GM12878 (cell line): Measurements from ENCODE around the gene ANO6. TPM values are rescaled to one million over a fixed set of nuclear protein-coding genes. Genes with fewer than 3 reads are reported as not detected.

Source experiments
- ATAC-seq: fragments of 200-7000 bp; cut with Tn5 transposase; 3 replicates; pipeline ENCODE4 v1.9.1; 2020; ENCODE audit warnings: mild to moderate bottlenecking, moderate library complexity
- BruUV-seq: library from RNA; stranded (reverse); fragments of 400-500 nt; replicated peaks from 2 replicates; lab custom pipeline; 2021; lab: Mats Ljungman, UMichigan
- CTCF ChIA-PET: fragments of 300-600 bp; sonication (Branson Sonifier 250); formaldehyde crosslinking; extraction: SDS; loops from one replicate; lab custom pipeline; 2021; ENCODE audit warnings: inconsistent platforms; lab: Yijun Ruan, JAX
- POLR2A ChIA-PET: fragments of 350-600 bp; formaldehyde crosslinking; extraction: SDS; loops from one replicate; lab custom pipeline; 2021; ENCODE audit warnings: inconsistent platforms; lab: Charles Lee
- RAD21 ChIA-PET: fragments of 300-600 bp; sonication (Branson Sonifier 250); formaldehyde crosslinking; loops from one replicate; lab custom pipeline; 2023; ENCODE audit warnings: antibody characterized with exemption; ENCODE audit not compliant: unreplicated experiment; lab: Charles Lee
- SMC1A ChIA-PET: fragments of 300-600 bp; sonication (Branson Sonifier 250); formaldehyde crosslinking; loops from one replicate; lab custom pipeline; 2023; ENCODE audit not compliant: unreplicated experiment, uncharacterized antibody; lab: Charles Lee
- DNase-seq: peaks from one replicate; pipeline ENCODE4 v3.0.0-alpha.2; 2011; ENCODE audit warnings: low read depth, low spot score
- FAIRE-seq: peaks from 3 replicates; lab custom pipeline; 2011; peaks lifted over from hg19 to GRCh38; lab: Jason Lieb, UNC
- H2AFZ ChIP-seq: 2 replicates; pipeline ENCODE4 v1.6.0; 2011; ENCODE audit warnings: low read depth, low read length, control low read depth; ENCODE audit not compliant: control insufficient read depth
- H3K27ac ChIP-seq: 2 replicates; pipeline ENCODE4 v1.5.1; 2011; ENCODE audit warnings: control low read depth; ENCODE audit not compliant: control insufficient read depth, insufficient read depth
- H3K27me3 ChIP-seq, 2 experiments: replicated peaks in 1 of 2; 2 replicates each; pipeline versions ENCODE4 v1.6.0 to v1.6.1; 2011; ENCODE audit warnings: low read length in 1 of 2; ENCODE audit not compliant: control insufficient read depth in 2 of 2, insufficient read depth in 2 of 2
- H3K36me3 ChIP-seq, 2 experiments: 2 replicates each; pipeline ENCODE4 v1.5.1; 2011; ENCODE audit warnings: low read length in 1 of 2; ENCODE audit not compliant: control insufficient read depth in 2 of 2, insufficient read depth in 2 of 2
- H3K4me1 ChIP-seq: 2 replicates; pipeline ENCODE4 v1.6.1; 2011; ENCODE audit warnings: mild to moderate bottlenecking, low read length, moderate library complexity, mixed read lengths; ENCODE audit not compliant: control insufficient read depth, insufficient read depth
- H3K4me2 ChIP-seq: 2 replicates; pipeline ENCODE4 v1.6.0; 2011; ENCODE audit warnings: control low read depth; ENCODE audit not compliant: control insufficient read depth, insufficient read depth
- H3K4me3 ChIP-seq: fragments of 200-600 bp; sonication (generic); 2 replicates; pipeline ENCODE4 v1.5.1; 2016
- H3K79me2 ChIP-seq: 2 replicates; pipeline ENCODE4 v1.6.0; 2011; ENCODE audit warnings: low read length; ENCODE audit not compliant: control insufficient read depth, insufficient read depth
- H3K9ac ChIP-seq: 2 replicates; pipeline ENCODE4 v1.8.0; 2011; ENCODE audit warnings: low read length, control low read depth, mixed read lengths; ENCODE audit not compliant: control insufficient read depth, insufficient read depth
- H3K9me3 ChIP-seq: replicated peaks from 3 replicates; pipeline ENCODE4 v1.5.1; 2011; ENCODE audit warnings: mild to moderate bottlenecking, low read length; ENCODE audit not compliant: control insufficient read depth, insufficient read depth
- H4K20me1 ChIP-seq: 2 replicates; pipeline ENCODE4 v1.6.0; 2011; ENCODE audit not compliant: control insufficient read depth, insufficient read depth
- CHD2 ChIP-seq: IDR thresholded peaks from 2 replicates; pipeline ENCODE4 v1.6.1; 2011; ENCODE audit warnings: low read depth, low read length, improper control_type of control experiment, borderline replicate concordance
- E2F8 ChIP-seq: fragments of 450-650 bp; IDR thresholded peaks from 2 replicates; pipeline ENCODE4 v1.6.1; 2018; ENCODE audit warnings: mild to moderate bottlenecking, low read depth, moderate library complexity; ENCODE audit not compliant: partially characterized antibody
- EZH2 ChIP-seq: IDR thresholded peaks from 2 replicates; pipeline ENCODE4 v1.6.1; 2012; ENCODE audit warnings: low read depth, mild to moderate bottlenecking, control low read depth, inconsistent platforms, low read length, borderline replicate concordance; ENCODE audit not compliant: control insufficient read depth
- FOXM1 ChIP-seq: IDR thresholded peaks from 2 replicates; pipeline ENCODE4 v1.6.1; 2012; ENCODE audit warnings: low read depth, mild to moderate bottlenecking, inconsistent platforms, low read length, moderate library complexity
- MTA2 ChIP-seq: fragments of 450-650 bp; IDR thresholded peaks from 2 replicates; pipeline ENCODE4 v1.6.1; 2016; ENCODE audit warnings: low read depth, mild to moderate bottlenecking, moderate library complexity
- MTA3 ChIP-seq: IDR thresholded peaks from 2 replicates; pipeline ENCODE4 v1.6.1; 2012; ENCODE audit warnings: low read length, inconsistent platforms, borderline replicate concordance
- NFYA ChIP-seq: IDR thresholded peaks from 2 replicates; pipeline ENCODE4 v1.6.1; 2011; ENCODE audit warnings: low read depth, mild to moderate bottlenecking, low read length, improper control_type of control experiment, borderline replicate concordance
- NRF1 ChIP-seq: conservative IDR thresholded peaks from 2 replicates; pipeline ENCODE4 v1.6.1; 2011; ENCODE audit warnings: mild to moderate bottlenecking, low read depth, low read length, improper control_type of control experiment
- RAD21 ChIP-seq: IDR thresholded peaks from 2 replicates; pipeline ENCODE4 v1.6.1; 2011; ENCODE audit warnings: mild to moderate bottlenecking, low read depth, low read length, moderate library complexity; ENCODE audit not compliant: insufficient read depth
- RELA ChIP-seq: fragments of 450-650 bp; IDR thresholded peaks from 2 replicates; pipeline ENCODE4 v1.8.0; 2014; ENCODE audit warnings: borderline replicate concordance; ENCODE audit not compliant: partially characterized antibody
- SIN3A ChIP-seq: IDR thresholded peaks from 2 replicates; pipeline ENCODE4 v1.6.1; 2012; ENCODE audit warnings: low read depth, low read length, improper control_type of control experiment
- ZNF384 ChIP-seq: IDR thresholded peaks from 2 replicates; pipeline ENCODE4 v1.6.1; 2012; ENCODE audit warnings: low read depth, mild to moderate bottlenecking, low read length, improper control_type of control experiment, borderline replicate concordance
- ZZZ3 ChIP-seq: IDR thresholded peaks from 2 replicates; pipeline ENCODE4 v1.6.1; 2011; ENCODE audit warnings: low read depth; ENCODE audit not compliant: control insufficient read depth, insufficient read length
- WGBS: methylation state at CpG from one replicate; pipeline ENCODE4 v1.1.6; 2016; ENCODE audit warnings: low lambda C conversion rate; ENCODE audit not compliant: insufficient replicate concordance, insufficient coverage; ENCODE audit errors: missing lambda C conversion rate; 5-methylcytosine and 5-hydroxymethylcytosine counted together
- in situ Hi-C: fragments of 300-500 bp; cut with MboI; formaldehyde crosslinking; loops from 9 replicates; pipeline ENCODE4 v1.14.3; 2018; ENCODE audit warnings: mixed read lengths
- intact Hi-C: fragments of 100-400 bp; cut with micrococcal nuclease; formaldehyde crosslinking; loops from one replicate; pipeline ENCODE4 v1.14.2; 2022; ENCODE audit not compliant: unreplicated experiment
- polyA plus RNA-seq, 11 experiments: library from polyadenylated mRNA; depleted of rRNA in 4 of 11; unstranded in 6 of 11; stranded (reverse) in 5 of 11; fragments of >200 nt; fragmentation: Nextera tagmentation in 4 of 11; fragmentation: Illumina TruSeq in 1 of 11; extraction: Ambion mirVana in 4 of 11; extraction: Trizol in 1 of 11; gene quantifications; 1 replicate in 1 of 11; 2 replicates in 10 of 11; pipeline versions ENCODE4 v1.2.1 to v1.2.3, GENCODE V29; 2011 to 2016; ENCODE audit warnings: inconsistent platforms in 2 of 11, missing spikeins in 2 of 11, low read depth in 1 of 11
- total RNA-seq, 4 experiments: library from RNA; depleted of rRNA in 3 of 4; stranded (reverse); fragments of >200 nt in 3 of 4; fragmentation: Illumina TruSeq in 1 of 4; extraction: Trizol in 1 of 4; gene quantifications; 2 replicates each; pipeline versions ENCODE4 v1.2.1 to v1.2.3, GENCODE V29; 2013 to 2021
- TF ChIP-seq, protein P1 (sequence below): IDR thresholded peaks from 2 replicates; pipeline ENCODE4 v1.6.1; 2012; ENCODE audit warnings: low read depth, low read length, improper control_type of control experiment

ANO6 gene
- total and polyA plus RNA-seq, 10 of the 15 experiments (the other 5 are each of a cell fraction or from before 2014, with no cell fraction given): 4.6 to 30.3 (median 26.0) TPM

DNA sequence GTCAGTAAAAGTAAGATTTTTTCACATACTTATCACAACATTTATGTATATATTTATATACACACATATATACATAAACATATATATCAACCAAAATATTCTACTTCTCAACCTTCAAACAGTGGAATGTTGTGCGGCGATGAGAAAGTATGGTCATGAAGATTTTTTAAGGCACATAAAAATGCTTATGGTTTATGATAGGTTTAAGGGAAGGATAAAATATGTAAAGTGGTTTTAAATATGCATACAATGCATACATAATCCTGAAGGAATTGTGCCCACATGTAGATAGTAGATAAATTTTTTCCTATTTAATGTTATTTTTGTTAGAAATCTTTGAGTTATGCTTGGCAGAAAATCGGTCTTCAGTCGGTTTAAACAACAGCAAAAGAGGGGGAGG is 182.7 kb downstream of the ANO6 start (continued):
- TF ChIP-seq E2F8 (no peak), RAD21 (no peak)
- TF ChIP-seq, protein P1, sequence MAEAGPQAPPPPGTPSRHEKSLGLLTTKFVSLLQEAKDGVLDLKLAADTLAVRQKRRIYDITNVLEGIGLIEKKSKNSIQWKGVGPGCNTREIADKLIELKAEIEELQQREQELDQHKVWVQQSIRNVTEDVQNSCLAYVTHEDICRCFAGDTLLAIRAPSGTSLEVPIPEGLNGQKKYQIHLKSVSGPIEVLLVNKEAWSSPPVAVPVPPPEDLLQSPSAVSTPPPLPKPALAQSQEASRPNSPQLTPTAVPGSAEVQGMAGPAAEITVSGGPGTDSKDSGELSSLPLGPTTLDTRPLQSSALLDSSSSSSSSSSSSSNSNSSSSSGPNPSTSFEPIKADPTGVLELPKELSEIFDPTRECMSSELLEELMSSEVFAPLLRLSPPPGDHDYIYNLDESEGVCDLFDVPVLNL: no peak

DNA sequence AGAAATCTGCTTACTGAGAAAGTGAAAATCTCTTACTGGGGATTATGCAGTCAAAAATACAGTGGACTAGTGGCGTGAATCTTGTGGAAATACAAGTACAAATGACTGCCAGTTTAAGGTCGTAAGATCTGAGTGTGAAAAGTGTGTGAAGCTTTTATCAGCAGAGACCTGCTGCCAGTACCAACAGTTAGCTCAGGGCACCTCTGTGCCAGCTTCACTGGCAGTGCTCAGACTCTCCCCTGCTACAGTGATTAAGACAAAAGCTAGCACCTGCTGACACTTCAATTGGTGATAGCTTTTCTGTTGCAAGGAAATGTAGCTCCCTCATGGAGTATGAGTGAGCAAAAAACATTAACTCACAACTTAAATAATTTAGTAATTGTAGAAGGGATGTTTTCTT is 185.1 kb downstream of the ANO6 start:
- H3K27ac ChIP-seq: no peak overlapping the region
- no peak for DNase-seq
- H2AFZ ChIP-seq: no peak overlapping the region
- in situ Hi-C loops: no loop called here
- no peaks in the 10 kb centered on the region for H3K27me3 ChIP-seq
- H3K9me3 ChIP-seq: no peaks in the 10 kb centered on the region
- H3K4me1 ChIP-seq: no peaks in the 10 kb centered on the region
- H3K9ac ChIP-seq: no peak overlapping the region
- FAIRE-seq: no peak
- CTCF ChIA-PET: no interaction called here
- intact Hi-C loops: no loop called here
- no peak overlapping the region for H3K4me2 ChIP-seq
- H4K20me1 ChIP-seq: no peaks in the 10 kb centered on the region
- TF ChIP-seq EZH2 (no peak), NRF1 (no peak), FOXM1 (no peak), NFYA (no peak), ZNF384 (no peak), MTA3 (no peak), SIN3A (no peak), RELA (no peak), ZZZ3 (no peak), MTA2 (no peak), CHD2 (no peak)
- RAD21 ChIA-PET: no interaction called here
- WGBS: 96% methylated on average over 2 of the region's 2 CpGs
- no peak overlapping the region for H3K4me3 ChIP-seq
- peaks cover 0 to 7% of the 10 kb centered on the region in 2 experiments; a peak in 3 of 4 replicates for H3K36me3 ChIP-seq
- SMC1A ChIA-PET: no interaction called here
- H3K79me2 ChIP-seq: no peaks in the 10 kb centered on the region
- no TSS peak for BruUV-seq
- POLR2A ChIA-PET: no interaction called here
- ATAC-seq: no peak
